ENCODE data around the gene AXIN2.

DNA sequence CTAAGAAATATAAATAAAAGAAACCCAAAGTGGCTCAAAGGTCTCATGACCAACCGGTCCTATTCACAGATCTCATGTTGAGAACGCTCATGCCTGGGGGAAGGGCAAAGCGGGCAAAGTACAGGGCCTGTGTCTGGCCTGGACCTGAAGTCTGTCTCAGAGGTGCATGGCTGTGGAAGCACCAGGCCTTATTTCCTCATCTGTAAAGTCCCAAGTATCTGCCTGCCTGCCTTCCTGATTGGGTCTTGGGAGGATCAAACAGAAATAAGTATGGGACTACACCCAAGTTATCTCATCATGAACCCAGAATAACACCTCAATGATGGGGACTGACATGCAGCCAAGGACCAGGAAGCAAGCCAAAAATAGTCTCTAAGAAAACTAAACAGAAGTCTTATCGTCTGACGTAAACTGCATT lies 14.2 kb downstream of the AXIN2 start:
- no peak for TF ChIP-seq POLR2AphosphoS5 (IDR thresholded peaks at IDR 0.05; ENCODE audit: insufficient read depth in 1 of 2, low read depth in 1 of 2)
- TF ChIP-seq, protein P1, sequence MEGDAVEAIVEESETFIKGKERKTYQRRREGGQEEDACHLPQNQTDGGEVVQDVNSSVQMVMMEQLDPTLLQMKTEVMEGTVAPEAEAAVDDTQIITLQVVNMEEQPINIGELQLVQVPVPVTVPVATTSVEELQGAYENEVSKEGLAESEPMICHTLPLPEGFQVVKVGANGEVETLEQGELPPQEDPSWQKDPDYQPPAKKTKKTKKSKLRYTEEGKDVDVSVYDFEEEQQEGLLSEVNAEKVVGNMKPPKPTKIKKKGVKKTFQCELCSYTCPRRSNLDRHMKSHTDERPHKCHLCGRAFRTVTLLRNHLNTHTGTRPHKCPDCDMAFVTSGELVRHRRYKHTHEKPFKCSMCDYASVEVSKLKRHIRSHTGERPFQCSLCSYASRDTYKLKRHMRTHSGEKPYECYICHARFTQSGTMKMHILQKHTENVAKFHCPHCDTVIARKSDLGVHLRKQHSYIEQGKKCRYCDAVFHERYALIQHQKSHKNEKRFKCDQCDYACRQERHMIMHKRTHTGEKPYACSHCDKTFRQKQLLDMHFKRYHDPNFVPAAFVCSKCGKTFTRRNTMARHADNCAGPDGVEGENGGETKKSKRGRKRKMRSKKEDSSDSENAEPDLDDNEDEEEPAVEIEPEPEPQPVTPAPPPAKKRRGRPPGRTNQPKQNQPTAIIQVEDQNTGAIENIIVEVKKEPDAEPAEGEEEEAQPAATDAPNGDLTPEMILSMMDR (IDR thresholded peaks at IDR 0.05), result no peak

Measured in vagina (tissue), 2 donors.